ENCODE results near the gene DDX17. TPM values are rescaled to one million over a fixed set of nuclear protein-coding genes. Genes with fewer than 3 reads are reported as not detected.

The DDX17 gene
- total and polyA plus RNA-seq, 9 of the 15 experiments (the other 6 are each of a cell fraction or from before 2014, with no cell fraction given): 17.6 to 421 (median 189) TPM

DNA sequence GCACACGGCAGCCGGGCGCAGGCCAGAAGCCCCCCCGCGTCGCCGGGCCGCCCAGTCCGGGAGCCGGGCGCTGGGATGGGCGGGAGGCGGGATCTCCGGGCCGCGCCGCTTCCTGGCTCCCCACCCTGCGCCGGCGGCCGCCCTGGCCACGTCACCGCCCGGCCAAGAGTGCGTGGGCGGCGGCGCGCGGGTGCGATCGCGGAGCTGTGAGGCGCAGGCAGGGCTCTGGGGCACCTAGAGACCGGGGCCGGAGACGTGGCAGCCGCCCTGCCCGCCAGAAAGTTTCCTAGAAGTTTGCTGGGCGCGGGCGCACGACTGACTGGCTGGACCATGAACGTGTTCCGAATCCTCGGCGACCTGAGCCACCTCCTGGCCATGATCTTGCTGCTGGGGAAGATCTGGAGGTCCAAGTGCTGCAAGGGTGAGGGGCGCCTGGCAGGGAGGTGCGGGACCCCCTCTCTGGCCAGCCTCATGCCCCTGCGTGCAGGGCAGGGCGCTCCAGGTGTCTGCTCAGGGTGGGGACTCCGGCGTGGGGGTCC lies 38.1 kb downstream of the DDX17 start, which contains the start of gene KDELR3 (continued):
- peak; percentile 61 for TF ChIP-seq GABPA (tag; conservative IDR thresholded peaks at IDR 0.05; ENCODE audit: low read depth)
- TF ChIP-seq CSDE1 (IDR thresholded peaks at IDR 0.05): no peak
- no peak for TF ChIP-seq KAT8 (IDR thresholded peaks at IDR 0.05; ENCODE audit: low read depth)
- TF ChIP-seq, protein P1, sequence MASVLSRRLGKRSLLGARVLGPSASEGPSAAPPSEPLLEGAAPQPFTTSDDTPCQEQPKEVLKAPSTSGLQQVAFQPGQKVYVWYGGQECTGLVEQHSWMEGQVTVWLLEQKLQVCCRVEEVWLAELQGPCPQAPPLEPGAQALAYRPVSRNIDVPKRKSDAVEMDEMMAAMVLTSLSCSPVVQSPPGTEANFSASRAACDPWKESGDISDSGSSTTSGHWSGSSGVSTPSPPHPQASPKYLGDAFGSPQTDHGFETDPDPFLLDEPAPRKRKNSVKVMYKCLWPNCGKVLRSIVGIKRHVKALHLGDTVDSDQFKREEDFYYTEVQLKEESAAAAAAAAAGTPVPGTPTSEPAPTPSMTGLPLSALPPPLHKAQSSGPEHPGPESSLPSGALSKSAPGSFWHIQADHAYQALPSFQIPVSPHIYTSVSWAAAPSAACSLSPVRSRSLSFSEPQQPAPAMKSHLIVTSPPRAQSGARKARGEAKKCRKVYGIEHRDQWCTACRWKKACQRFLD (CRISPR knock-in tag; IDR thresholded peaks at IDR 0.05): 0 out of 2 replicates have a peak, but pooled peaks have one; percentile 34
- no peak for TF ChIP-seq TCFL5 (CRISPR knock-in tag; conservative IDR thresholded peaks at IDR 0.05)
- TF ChIP-seq, protein P2, sequence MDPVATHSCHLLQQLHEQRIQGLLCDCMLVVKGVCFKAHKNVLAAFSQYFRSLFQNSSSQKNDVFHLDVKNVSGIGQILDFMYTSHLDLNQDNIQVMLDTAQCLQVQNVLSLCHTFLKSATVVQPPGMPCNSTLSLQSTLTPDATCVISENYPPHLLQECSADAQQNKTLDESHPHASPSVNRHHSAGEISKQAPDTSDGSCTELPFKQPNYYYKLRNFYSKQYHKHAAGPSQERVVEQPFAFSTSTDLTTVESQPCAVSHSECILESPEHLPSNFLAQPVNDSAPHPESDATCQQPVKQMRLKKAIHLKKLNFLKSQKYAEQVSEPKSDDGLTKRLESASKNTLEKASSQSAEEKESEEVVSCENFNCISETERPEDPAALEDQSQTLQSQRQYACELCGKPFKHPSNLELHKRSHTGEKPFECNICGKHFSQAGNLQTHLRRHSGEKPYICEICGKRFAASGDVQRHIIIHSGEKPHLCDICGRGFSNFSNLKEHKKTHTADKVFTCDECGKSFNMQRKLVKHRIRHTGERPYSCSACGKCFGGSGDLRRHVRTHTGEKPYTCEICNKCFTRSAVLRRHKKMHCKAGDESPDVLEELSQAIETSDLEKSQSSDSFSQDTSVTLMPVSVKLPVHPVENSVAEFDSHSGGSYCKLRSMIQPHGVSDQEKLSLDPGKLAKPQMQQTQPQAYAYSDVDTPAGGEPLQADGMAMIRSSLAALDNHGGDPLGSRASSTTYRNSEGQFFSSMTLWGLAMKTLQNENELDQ (CRISPR knock-in tag; IDR thresholded peaks at IDR 0.05; ENCODE audit: borderline replicate concordance): no peak
- TF ChIP-seq RB1 (IDR thresholded peaks at IDR 0.05; ENCODE audit: low read depth): peak; percentile 77; the same call in 1 of the 2 replicates
- no peak for TF ChIP-seq NCOA6 (IDR thresholded peaks at IDR 0.05)
- TF ChIP-seq JUND (IDR thresholded peaks at IDR 0.05; ENCODE audit: borderline replicate concordance, low read depth, low read length): peak; percentile 38; the same call in 1 of the 2 replicates
- TF ChIP-seq JUND (tag; IDR thresholded peaks at IDR 0.05; ENCODE audit: borderline replicate concordance, low read depth, low read length): no peak; the same call in 2 of the 3 replicates
